T-cell (primary cell): ENCODE measurements around the gene NRAS. TPM values are rescaled to one million over a fixed set of nuclear protein-coding genes. Genes with fewer than 3 reads are reported as not detected.

Experiments
- ATAC-seq, 4 experiments: fragments of 200-7000 bp in 3 of 4; fragments of 150-1000 bp in 1 of 4; cut with Tn5 transposase; replicated peaks in 1 of 4; 1 replicate in 3 of 4; 2 replicates in 1 of 4; pipeline ENCODE4 v1.10.0; 2021; ENCODE audit warnings: moderate library complexity in 3 of 4, mild to moderate bottlenecking in 2 of 4, moderate number of reproducible peaks in 1 of 4
- CTCF ChIA-PET, 2 donors: fragments of 300-600 bp; sonication (Branson Sonifier 250); formaldehyde crosslinking; loops; one replicate each; lab custom pipeline; 2022; ENCODE audit warnings: antibody characterized with exemption in 2 of 2; lab: Charles Lee
- POLR2A ChIA-PET, 2 donors: fragments of 300-600 bp; sonication (Branson Sonifier 250); formaldehyde crosslinking; loops; one replicate each; lab custom pipeline; 2022; ENCODE audit warnings: antibody characterized with exemption in 2 of 2; lab: Charles Lee
- DNase-seq, 35 experiments: peaks; one replicate each; pipeline versions ENCODE4 v3.0.0 to v3.0.0-alpha.2; 2013 to 2023
- H3K27ac ChIP-seq: one replicate; pipeline ENCODE4 v1.5.1; 2013; ENCODE audit warnings: low read length
- H3K27me3 ChIP-seq, 2 experiments: replicated peaks in 1 of 2; 1 replicate in 1 of 2; 2 replicates in 1 of 2; pipeline versions ENCODE4 v1.6.1 to v1.7.0; 2013; ENCODE audit warnings: low read length in 1 of 2, mixed read lengths in 1 of 2; ENCODE audit not compliant: control insufficient read depth in 2 of 2, insufficient read depth in 2 of 2; ENCODE audit errors: extremely low read depth in 1 of 2
- H3K36me3 ChIP-seq, 2 donors: 1 replicate in 1 of 2; 2 replicates in 1 of 2; pipeline versions ENCODE4 v1.6.1 to v1.7.0; 2013; ENCODE audit warnings: low read length in 1 of 2; ENCODE audit not compliant: control insufficient read depth in 2 of 2, insufficient read depth in 1 of 2; ENCODE audit errors: extremely low read depth in 1 of 2
- H3K4me1 ChIP-seq, 2 experiments: 1 replicate in 1 of 2; 2 replicates in 1 of 2; pipeline versions ENCODE4 v1.6.1 to v1.7.0; 2013; ENCODE audit warnings: low read length in 2 of 2, mixed read lengths in 1 of 2; ENCODE audit not compliant: insufficient read depth in 2 of 2, control insufficient read depth in 1 of 2; ENCODE audit errors: extremely low read depth in 1 of 2
- H3K4me3 ChIP-seq, 2 donors: 1 replicate in 1 of 2; 2 replicates in 1 of 2; pipeline versions ENCODE4 v1.5.1 to v1.7.0; 2013; ENCODE audit warnings: mild to moderate bottlenecking in 2 of 2, low read length in 1 of 2, moderate library complexity in 1 of 2; ENCODE audit not compliant: control insufficient read depth in 1 of 2; ENCODE audit errors: extremely low read depth in 1 of 2
- H3K9me3 ChIP-seq: 2 replicates; pipeline ENCODE4 v1.7.0; 2013
- H3K27ac Mint-ChIP-seq, 2 donors: one replicate each; pipeline ENCODE4 v1.8.0; 2020 to 2021; ENCODE audit warnings: mild to moderate bottlenecking in 2 of 2, mixed read lengths in 2 of 2
- H3K27me3 Mint-ChIP-seq, 2 donors: one replicate each; pipeline ENCODE4 v1.8.0; 2021 to 2022; ENCODE audit warnings: mixed read lengths in 2 of 2
- H3K36me3 Mint-ChIP-seq: one replicate; pipeline ENCODE4 v1.8.0; 2021; ENCODE audit warnings: mixed read lengths
- H3K4me1 Mint-ChIP-seq, 3 donors: one replicate each; pipeline ENCODE4 v1.8.0; 2020 to 2022; ENCODE audit warnings: mixed read lengths in 3 of 3, mild to moderate bottlenecking in 1 of 3
- H3K4me3 Mint-ChIP-seq, 3 donors: one replicate each; pipeline ENCODE4 v1.8.0; 2020 to 2022; ENCODE audit warnings: mild to moderate bottlenecking in 3 of 3, mixed read lengths in 3 of 3, moderate library complexity in 3 of 3
- H3K9me3 Mint-ChIP-seq, 3 donors: one replicate each; pipeline ENCODE4 v1.8.0; 2020 to 2022; ENCODE audit warnings: mixed read lengths in 3 of 3
- WGBS: methylation state at CpG from one replicate; pipeline ENCODE4 v1.1.5; 2013; ENCODE audit warnings: missing lambda C conversion rate; ENCODE audit not compliant: insufficient coverage; 5-methylcytosine and 5-hydroxymethylcytosine counted together
- total RNA-seq, 35 experiments: library from RNA in 6 of 35; stranded (reverse) in 6 of 35; fragments of 120-200 nt in 1 of 35; gene quantifications; one replicate each; pipeline versions ENCODE4 v1.2.1 to v1.2.4 and lab custom pipeline; 2013 to 2026

The NRAS gene
- total RNA-seq, 5 donors from 2014 or later (not counting 1 experiment from before 2014, with no cell fraction given): 19.9 to 29.7 (median 22.1) TPM

DNA sequence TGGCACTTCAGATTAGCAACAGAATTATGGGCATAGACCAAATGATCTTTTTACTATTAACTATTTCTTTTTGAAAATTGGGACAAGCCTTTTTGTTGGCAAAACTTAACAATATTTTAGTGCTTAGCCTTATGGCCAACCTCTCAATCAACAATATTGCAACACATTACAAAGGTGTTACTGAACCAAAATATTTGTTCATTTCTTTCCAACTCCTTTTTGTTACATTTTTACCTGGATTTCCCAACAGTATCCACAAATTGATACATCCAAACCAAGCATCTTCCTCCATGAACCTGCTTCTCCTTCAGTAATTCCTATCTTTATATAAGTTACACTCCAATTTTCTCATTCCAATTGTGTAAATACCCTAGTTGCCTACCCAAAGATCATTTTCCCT lies 19.8 kb downstream of the NRAS start:
- Mint-ChIP-seq H3K27ac (no peak overlapping the region), H3K36me3 (no peaks in the 10 kb centered on the region)

DNA sequence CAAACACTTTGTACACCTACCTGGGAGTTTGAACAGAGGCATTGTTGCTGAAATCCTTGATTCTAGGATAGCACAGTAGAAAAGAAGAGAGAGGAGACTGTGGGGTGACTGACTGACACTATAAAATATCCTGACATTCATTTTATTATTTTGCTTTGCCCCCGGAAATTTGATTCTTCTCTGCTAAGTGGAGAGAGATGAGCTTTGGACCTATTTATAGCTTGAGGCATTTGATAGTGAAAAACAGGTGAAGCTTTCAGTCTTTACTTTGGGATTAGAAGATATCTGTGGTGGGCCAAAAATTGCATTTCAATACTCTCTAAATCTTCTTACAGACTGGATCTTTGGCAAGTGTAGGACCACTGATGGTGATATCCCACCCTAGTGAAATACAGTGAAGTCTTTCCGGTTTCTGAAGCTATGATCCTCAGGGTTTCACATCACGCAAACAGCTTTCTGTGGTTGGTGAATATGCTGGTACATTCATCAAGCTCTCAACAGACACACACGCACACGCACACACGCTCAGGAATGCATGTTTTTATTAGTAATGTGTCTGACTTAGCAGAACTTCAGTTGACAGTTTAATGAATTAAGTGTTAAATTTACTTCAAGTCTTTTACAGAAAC lies 21.0 kb downstream of the NRAS start, which contains the start of gene AMPD1:
AMPD1 (minus strand) TSS at position 117 of the 629 bp plus-strand sequence; CDS start at position 42, 75 bp downstream.
- Histone ChIP-seq H3K4me1 (no peaks in the 10 kb centered on the region), H3K36me3 (no peaks in the 10 kb centered on the region), H3K27ac (no peak within 1 kb of the TSS), H3K9me3 (no peaks in the 10 kb centered on the region), H3K4me3 (no peak within 1 kb of the TSS), H3K27me3 (peaks cover 0 to 8% of the 10 kb centered on the region in 2 experiments)
- no CpG with 5 or more reads among the region's 6 CpGs for WGBS
- Mint-ChIP-seq H3K4me3 (no peak within 1 kb of the TSS), H3K27me3 (peaks cover 8 to 13% of the 10 kb centered on the region in 2 donors), H3K4me1 (no peaks in the 10 kb centered on the region), H3K36me3 (no peaks in the 10 kb centered on the region), H3K27ac (no peak within 1 kb of the TSS), H3K9me3 (no peaks in the 10 kb centered on the region)
- ATAC-seq: no peak
- no peak for DNase-seq
- ChIA-PET POLR2A (interaction anchor here in 1 of 2 donors (0.6 to 0.7 kb wide), 3 partner anchors 8 to 39 kb away, joined by 3 to 12 read pairs (median 4); no protein-coding TSS in a partner anchor), CTCF (interaction anchor here in 1 of 2 donors (0.5 to 1.4 kb wide), 2 partner anchors 23 to 145 kb away, joined by 4 to 5 read pairs; no protein-coding TSS in a partner anchor)

More for the DNA sequence above, 19.8 kb downstream of the NRAS start:
- Histone ChIP-seq H3K27ac (no peak overlapping the region), H3K27me3 (peaks cover 0 to 11% of the 10 kb centered on the region in 2 experiments), H3K9me3 (no peaks in the 10 kb centered on the region), H3K4me1 (no peaks in the 10 kb centered on the region), H3K36me3 (no peaks in the 10 kb centered on the region), H3K4me3 (no peak overlapping the region)
- Mint-ChIP-seq H3K4me1 (no peaks in the 10 kb centered on the region), H3K4me3 (no peak overlapping the region), H3K27me3 (peaks cover 4 to 9% of the 10 kb centered on the region in 2 donors), H3K9me3 (no peaks in the 10 kb centered on the region)
- no peak for DNase-seq
- POLR2A ChIA-PET: no interaction called here
- ATAC-seq: no peak
- CTCF ChIA-PET: no interaction called here

DNA sequence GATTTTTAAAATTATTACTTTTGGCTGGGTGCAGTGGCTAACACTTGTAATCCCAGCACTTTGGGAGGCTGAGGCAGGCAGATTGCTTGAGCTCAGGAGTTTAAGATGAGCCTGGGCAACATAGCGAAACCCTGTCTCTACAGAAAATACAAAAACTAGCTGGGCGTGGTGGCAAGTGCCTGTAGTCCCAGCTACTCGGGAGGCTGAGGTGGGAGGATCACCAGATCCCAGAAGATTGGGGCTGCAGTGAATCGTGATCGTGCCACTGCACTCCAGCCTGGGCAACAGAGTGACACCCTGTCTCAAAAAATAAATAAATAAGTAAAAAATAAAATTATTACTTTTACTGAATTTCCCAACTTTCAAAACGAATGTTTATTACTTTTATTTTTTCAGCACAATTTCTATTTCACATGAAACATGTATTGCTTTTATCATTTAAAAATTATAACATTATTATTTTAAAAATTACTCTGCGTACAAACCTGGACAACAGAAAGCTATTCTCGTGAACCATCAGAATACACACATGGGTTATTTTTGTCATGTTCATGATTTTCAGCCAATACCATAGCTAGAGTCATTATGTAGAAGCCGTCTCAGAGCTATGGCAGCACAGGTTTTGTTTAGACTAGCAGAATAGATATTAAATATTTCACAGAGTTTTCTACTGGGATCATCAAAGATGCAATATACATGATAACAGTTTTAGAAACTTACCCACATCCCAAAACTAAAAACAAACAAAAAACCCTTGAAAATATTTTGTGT lies 21.8 kb downstream of the NRAS start:
- Histone ChIP-seq H3K27me3 (peaks cover 0 to 8% of the 10 kb centered on the region in 2 experiments), H3K9me3 (no peaks in the 10 kb centered on the region), H3K36me3 (no peaks in the 10 kb centered on the region), H3K4me1 (no peaks in the 10 kb centered on the region), H3K4me3 (no peak overlapping the region), H3K27ac (no peak overlapping the region)
- Mint-ChIP-seq H3K9me3 (no peaks in the 10 kb centered on the region), H3K36me3 (no peaks in the 10 kb centered on the region), H3K27me3 (peaks cover 13 to 16% of the 10 kb centered on the region in 2 donors), H3K4me1 (no peaks in the 10 kb centered on the region), H3K27ac (no peak overlapping the region), H3K4me3 (no peak overlapping the region)
- no peak for DNase-seq
- POLR2A ChIA-PET: interaction anchor here in 1 of 2 donors (0.6 to 0.7 kb wide), 2 partner anchors 9 to 38 kb away, joined by 4 to 12 read pairs; no protein-coding TSS in a partner anchor
- 90% methylated on average over 3 of the region's 9 CpGs for WGBS
- ATAC-seq: no peak
- CTCF ChIA-PET: interaction anchor here (0.6 to 1.4 kb wide), 2 partner anchors 22 to 716 kb away, joined by 4 read pairs; no protein-coding TSS in a partner anchor

- peaks cover 0 to 8% of the 10 kb centered on the region in 2 experiments for H3K27me3 ChIP-seq
- no peak overlapping the region for H3K27ac Mint-ChIP-seq
- ChIA-PET CTCF (interaction anchor here in 1 of 2 donors (0.6 to 1.1 kb wide), 2 partner anchors 65 to 411 kb away, joined by 3 to 6 read pairs; no protein-coding TSS in a partner anchor), POLR2A (no interaction called here)
- WGBS: no CpG with 5 or more reads among the region's 3 CpGs
- H3K9me3 Mint-ChIP-seq: no peaks in the 10 kb centered on the region
- H3K27ac ChIP-seq: no peak overlapping the region
- no peak overlapping the region for H3K4me3 ChIP-seq
- peaks cover 26 to 28% of the 10 kb centered on the region in 2 donors for H3K27me3 Mint-ChIP-seq
- H3K36me3 Mint-ChIP-seq: no peaks in the 10 kb centered on the region
- H3K36me3 ChIP-seq: no peaks in the 10 kb centered on the region
- DNase-seq (no peak), ATAC-seq (no peak)
- no peak overlapping the region for H3K4me3 Mint-ChIP-seq
- H3K9me3 ChIP-seq: no peaks in the 10 kb centered on the region
- no peaks in the 10 kb centered on the region for H3K4me1 Mint-ChIP-seq
- H3K4me1 ChIP-seq: no peaks in the 10 kb centered on the region
These were observed 23.6 kb downstream of the NRAS start for GRCh38 chr1:114692947-114693346.

DNA sequence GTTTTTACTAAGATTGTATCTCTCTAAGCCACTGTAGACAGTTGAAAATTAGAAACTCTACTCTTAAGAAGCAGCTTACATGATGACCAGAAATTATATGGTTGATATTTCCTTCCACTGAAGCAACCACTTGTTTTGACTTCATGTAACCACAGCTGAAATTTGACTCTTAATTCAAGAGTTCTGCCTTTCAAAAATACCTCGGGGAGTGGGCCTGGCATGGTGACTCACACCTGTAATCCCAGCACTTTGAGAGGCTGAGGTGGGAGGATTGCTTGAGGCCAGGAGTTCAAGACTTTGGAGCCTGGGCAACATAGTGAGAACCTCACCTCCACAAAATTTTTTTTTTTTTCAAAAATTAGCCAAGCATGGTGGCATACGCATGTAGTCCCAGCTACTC lies 25.5 kb downstream of the NRAS start:
- Histone ChIP-seq H3K9me3 (no peaks in the 10 kb centered on the region), H3K27ac (no peak overlapping the region), H3K4me1 (no peaks in the 10 kb centered on the region), H3K27me3 (peaks cover 0 to 8% of the 10 kb centered on the region in 2 experiments), H3K36me3 (no peaks in the 10 kb centered on the region), H3K4me3 (no peak overlapping the region)
- Mint-ChIP-seq H3K36me3 (no peaks in the 10 kb centered on the region), H3K4me1 (no peaks in the 10 kb centered on the region), H3K27me3 (peaks cover 39 to 41% of the 10 kb centered on the region in 2 donors), H3K27ac (no peak overlapping the region), H3K9me3 (no peaks in the 10 kb centered on the region), H3K4me3 (no peak overlapping the region)
- CTCF ChIA-PET: no interaction called here
- POLR2A ChIA-PET: no interaction called here
- DNase-seq: no peak
- no peak for ATAC-seq
- no CpG with 5 or more reads among the region's 2 CpGs for WGBS

- DNase-seq: no peak
- no CpG with 5 or more reads among the region's 1 CpG for WGBS
- Mint-ChIP-seq H3K27ac (no peak overlapping the region), H3K9me3 (no peaks in the 10 kb centered on the region), H3K4me3 (no peak overlapping the region), H3K27me3 (peaks cover 39 to 48% of the 10 kb centered on the region in 2 donors), H3K4me1 (no peaks in the 10 kb centered on the region), H3K36me3 (no peaks in the 10 kb centered on the region)
- Histone ChIP-seq H3K9me3 (no peaks in the 10 kb centered on the region), H3K4me1 (no peaks in the 10 kb centered on the region), H3K4me3 (no peak overlapping the region), H3K36me3 (no peaks in the 10 kb centered on the region), H3K27ac (no peak overlapping the region), H3K27me3 (peaks cover 0 to 8% of the 10 kb centered on the region in 2 experiments)
- no peak for ATAC-seq
- CTCF ChIA-PET: no interaction called here
- POLR2A ChIA-PET: no interaction called here
These were observed 26.4 kb downstream of the NRAS start for GRCh38 chr1:114690148-114690547.
